Measurements from ENCODE around the gene SCN1B.

Gene SCN1B

GRCh38 chr19:35065574-35065973 lies 35.3 kb downstream of the SCN1B start:
- H3K27ac ChIP-seq (ENCODE audit: low read length): no peak overlapping the region
- WGBS (ENCODE audit: insufficient coverage, insufficient read length): no CpG with 5 or more reads among the region's 10 CpGs
- DNase-seq (ENCODE audit: low read depth, low spot score): no peak
- no peaks in the 10 kb centered on the region for H3K9me3 ChIP-seq (ENCODE audit: control insufficient read depth, insufficient read depth, low read length)
- H3K27me3 ChIP-seq (ENCODE audit: control insufficient read depth, insufficient read depth, low read length): no peaks in the 10 kb centered on the region
- no peaks in the 10 kb centered on the region for H3K36me3 ChIP-seq (ENCODE audit: control insufficient read depth, insufficient read depth, low read length)
- H3K4me3 ChIP-seq (ENCODE audit: low read length): no peak overlapping the region
- H3K4me1 ChIP-seq (ENCODE audit: control insufficient read depth, insufficient read depth, low read length): peaks cover 3% of the 10 kb centered on the region

- no peaks in the 10 kb centered on the region for H3K36me3 ChIP-seq (ENCODE audit: control insufficient read depth, insufficient read depth, low read length)
- no CpG with 5 or more reads among the region's 15 CpGs for WGBS (ENCODE audit: insufficient coverage, insufficient read length)
- no peak overlapping the region for H3K27ac ChIP-seq (ENCODE audit: low read length)
- DNase-seq (ENCODE audit: low read depth, low spot score): no peak
- no peaks in the 10 kb centered on the region for H3K27me3 ChIP-seq (ENCODE audit: control insufficient read depth, insufficient read depth, low read length)
- H3K4me3 ChIP-seq (ENCODE audit: low read length): no peak overlapping the region
- H3K4me1 ChIP-seq (ENCODE audit: control insufficient read depth, insufficient read depth, low read length): peaks cover 3% of the 10 kb centered on the region
- no peaks in the 10 kb centered on the region for H3K9me3 ChIP-seq (ENCODE audit: control insufficient read depth, insufficient read depth, low read length)
These were observed 35.9 kb downstream of the SCN1B start for GRCh38 chr19:35066121-35066520.

DNA sequence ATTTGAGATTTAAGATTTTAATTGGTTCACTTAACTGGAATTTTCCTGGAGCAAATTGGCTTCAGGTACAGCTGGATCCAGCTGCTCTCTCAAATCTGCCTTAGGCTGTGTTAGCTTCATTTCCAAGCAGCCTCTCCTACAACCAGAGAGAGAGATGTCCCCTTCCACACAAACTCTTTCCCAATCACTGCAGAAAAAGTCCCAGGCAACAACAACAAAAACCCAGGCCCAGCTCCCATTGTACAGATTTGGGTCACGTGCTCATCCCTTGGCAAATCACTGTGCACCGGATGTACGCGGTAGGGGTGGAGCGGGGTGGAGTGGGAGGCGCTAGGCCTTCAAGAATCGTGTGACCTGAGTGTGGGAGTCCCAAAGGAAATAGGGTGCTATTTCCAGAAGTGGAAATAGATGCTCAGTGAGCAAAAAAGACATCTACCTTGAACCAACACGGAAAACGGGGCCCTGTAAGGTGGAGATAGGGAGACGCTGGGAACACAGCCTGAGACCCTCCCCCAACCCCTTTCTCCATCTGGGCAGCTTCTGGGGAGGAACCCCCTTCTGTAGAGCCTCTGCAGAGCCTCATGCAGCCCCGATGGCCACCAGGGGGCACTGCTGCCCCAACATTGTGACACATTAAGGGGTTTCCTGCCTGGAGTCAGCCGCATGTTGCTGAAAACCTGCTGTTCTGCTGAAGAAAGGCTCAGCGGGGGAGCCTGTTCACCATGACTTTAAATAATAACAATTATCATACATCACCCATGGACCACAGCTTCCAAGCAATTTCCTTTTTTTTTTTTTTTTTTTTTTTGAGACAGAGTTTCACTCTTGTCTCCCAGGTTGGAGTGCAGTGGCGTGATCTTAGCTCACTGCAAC lies 36.7 kb downstream of the SCN1B start:
- Histone ChIP-seq H3K36me3 (ENCODE audit: control insufficient read depth, insufficient read depth, low read length) (no peaks in the 10 kb centered on the region), H3K27me3 (ENCODE audit: control insufficient read depth, insufficient read depth, low read length) (no peaks in the 10 kb centered on the region), H3K27ac (ENCODE audit: low read length) (no peak overlapping the region), H3K4me3 (ENCODE audit: low read length) (no peak overlapping the region), H3K4me1 (ENCODE audit: control insufficient read depth, insufficient read depth, low read length) (peaks cover 3% of the 10 kb centered on the region), H3K9me3 (ENCODE audit: control insufficient read depth, insufficient read depth, low read length) (no peaks in the 10 kb centered on the region)
- WGBS (ENCODE audit: insufficient coverage, insufficient read length): no CpG with 5 or more reads among the region's 14 CpGs
- DNase-seq (ENCODE audit: low read depth, low spot score): peak; percentile 96

GRCh38 chr19:35068941-35069634 lies 38.8 kb downstream of the SCN1B start:
- DNase-seq (ENCODE audit: low read depth, low spot score): no peak
- Histone ChIP-seq H3K36me3 (ENCODE audit: control insufficient read depth, insufficient read depth, low read length) (no peaks in the 10 kb centered on the region), H3K27ac (ENCODE audit: low read length) (no peak overlapping the region), H3K4me3 (ENCODE audit: low read length) (no peak overlapping the region), H3K27me3 (ENCODE audit: control insufficient read depth, insufficient read depth, low read length) (no peaks in the 10 kb centered on the region), H3K9me3 (ENCODE audit: control insufficient read depth, insufficient read depth, low read length) (no peaks in the 10 kb centered on the region), H3K4me1 (ENCODE audit: control insufficient read depth, insufficient read depth, low read length) (peaks cover 3% of the 10 kb centered on the region)
- no CpG with 5 or more reads among the region's 10 CpGs for WGBS (ENCODE audit: insufficient coverage, insufficient read length)

- Histone ChIP-seq H3K27me3 (ENCODE audit: control insufficient read depth, insufficient read depth, low read length) (no peaks in the 10 kb centered on the region), H3K27ac (ENCODE audit: low read length) (no peak overlapping the region), H3K36me3 (ENCODE audit: control insufficient read depth, insufficient read depth, low read length) (no peaks in the 10 kb centered on the region)
These were observed 39.4 kb downstream of the SCN1B start for GRCh38 chr19:35069696-35070095.

GRCh38 chr19:35070471-35070870 lies 40.2 kb downstream of the SCN1B start:
- Histone ChIP-seq H3K4me1 (ENCODE audit: control insufficient read depth, insufficient read depth, low read length) (peaks cover 3% of the 10 kb centered on the region), H3K36me3 (ENCODE audit: control insufficient read depth, insufficient read depth, low read length) (no peaks in the 10 kb centered on the region), H3K9me3 (ENCODE audit: control insufficient read depth, insufficient read depth, low read length) (no peaks in the 10 kb centered on the region), H3K4me3 (ENCODE audit: low read length) (no peak overlapping the region), H3K27ac (ENCODE audit: low read length) (no peak overlapping the region), H3K27me3 (ENCODE audit: control insufficient read depth, insufficient read depth, low read length) (no peaks in the 10 kb centered on the region)
- WGBS (ENCODE audit: insufficient coverage, insufficient read length): no CpG with 5 or more reads among the region's 3 CpGs
- no peak for DNase-seq (ENCODE audit: low read depth, low spot score)

More at GRCh38 chr19:35069696-35070095, 39.4 kb downstream of the SCN1B start:
- no peaks in the 10 kb centered on the region for H3K9me3 ChIP-seq (ENCODE audit: control insufficient read depth, insufficient read depth, low read length)
- no CpG with 5 or more reads among the region's 1 CpG for WGBS (ENCODE audit: insufficient coverage, insufficient read length)
- no peak overlapping the region for H3K4me3 ChIP-seq (ENCODE audit: low read length)
- no peak for DNase-seq (ENCODE audit: low read depth, low spot score)
- peaks cover 3% of the 10 kb centered on the region for H3K4me1 ChIP-seq (ENCODE audit: control insufficient read depth, insufficient read depth, low read length)

DNA sequence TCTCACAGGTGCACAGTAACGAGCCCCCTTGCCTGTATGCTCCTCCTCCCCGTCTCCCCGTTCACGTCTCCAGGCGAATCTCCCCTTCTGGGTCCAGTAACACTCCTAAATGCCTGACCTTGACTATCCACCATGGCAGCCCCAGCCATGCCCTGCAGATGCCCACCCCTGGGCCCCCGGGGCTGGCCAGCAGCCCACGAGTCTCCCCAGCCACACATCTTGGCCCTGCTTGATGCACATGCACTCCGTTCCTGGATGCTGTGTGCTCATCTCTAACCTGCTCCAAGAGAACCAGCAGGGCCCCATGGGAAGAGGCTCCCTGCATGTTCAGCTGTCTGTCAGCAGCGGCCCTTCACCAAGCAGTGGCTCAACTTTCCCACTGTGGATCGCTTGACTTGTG lies 43.2 kb downstream of the SCN1B start:
- Histone ChIP-seq H3K9me3 (ENCODE audit: control insufficient read depth, insufficient read depth, low read length) (no peaks in the 10 kb centered on the region), H3K27ac (ENCODE audit: low read length) (no peak overlapping the region), H3K36me3 (ENCODE audit: control insufficient read depth, insufficient read depth, low read length) (no peaks in the 10 kb centered on the region), H3K4me1 (ENCODE audit: control insufficient read depth, insufficient read depth, low read length) (peaks cover 1% of the 10 kb centered on the region; the same call in 1 of the 2 replicates), H3K4me3 (ENCODE audit: low read length) (no peak overlapping the region), H3K27me3 (ENCODE audit: control insufficient read depth, insufficient read depth, low read length) (no peaks in the 10 kb centered on the region)
- no CpG with 5 or more reads among the region's 10 CpGs for WGBS (ENCODE audit: insufficient coverage, insufficient read length)
- DNase-seq (ENCODE audit: low read depth, low spot score): no peak

DNA sequence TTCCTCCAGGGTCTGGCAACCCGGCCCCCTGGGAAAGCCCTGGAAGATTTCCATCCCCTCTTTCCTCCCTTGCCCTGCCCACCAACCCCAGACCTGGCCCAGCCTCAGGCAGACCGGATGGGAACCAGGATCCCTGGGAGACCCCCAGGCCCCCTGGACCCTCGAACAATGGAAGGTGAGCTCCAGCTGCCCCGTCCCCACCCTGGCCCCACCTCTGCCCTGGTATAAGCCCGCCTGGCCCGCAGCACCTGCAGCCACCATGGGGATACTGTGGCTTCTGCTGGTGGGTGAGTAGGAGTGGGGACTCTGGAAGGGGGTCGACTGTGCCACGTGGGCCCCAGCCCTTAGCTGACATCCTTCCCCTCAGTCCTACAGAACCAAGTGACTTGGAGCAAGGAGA lies 43.7 kb downstream of the SCN1B start:
- DNase-seq (ENCODE audit: low read depth, low spot score): no peak
- H3K4me1 ChIP-seq (ENCODE audit: control insufficient read depth, insufficient read depth, low read length): peaks cover 1% of the 10 kb centered on the region; the same call in 1 of the 2 replicates
- no peak overlapping the region for H3K27ac ChIP-seq (ENCODE audit: low read length)
- WGBS (ENCODE audit: insufficient coverage, insufficient read length): no CpG with 5 or more reads among the region's 8 CpGs
- no peak overlapping the region for H3K4me3 ChIP-seq (ENCODE audit: low read length)
- H3K36me3 ChIP-seq (ENCODE audit: control insufficient read depth, insufficient read depth, low read length): no peaks in the 10 kb centered on the region
- H3K27me3 ChIP-seq (ENCODE audit: control insufficient read depth, insufficient read depth, low read length): no peaks in the 10 kb centered on the region
- H3K9me3 ChIP-seq (ENCODE audit: control insufficient read depth, insufficient read depth, low read length): no peaks in the 10 kb centered on the region

- Histone ChIP-seq H3K4me3 (ENCODE audit: low read length) (no peak overlapping the region), H3K27ac (ENCODE audit: low read length) (no peak overlapping the region), H3K9me3 (ENCODE audit: control insufficient read depth, insufficient read depth, low read length) (no peaks in the 10 kb centered on the region), H3K36me3 (ENCODE audit: control insufficient read depth, insufficient read depth, low read length) (no peaks in the 10 kb centered on the region), H3K4me1 (ENCODE audit: control insufficient read depth, insufficient read depth, low read length) (no peaks in the 10 kb centered on the region; the same call in 1 of the 2 replicates), H3K27me3 (ENCODE audit: control insufficient read depth, insufficient read depth, low read length) (no peaks in the 10 kb centered on the region)
- WGBS (ENCODE audit: insufficient coverage, insufficient read length): no CpG with 5 or more reads among the region's 21 CpGs
- DNase-seq (ENCODE audit: low read depth, low spot score): no peak
These were observed 44.3 kb downstream of the SCN1B start for GRCh38 chr19:35074426-35075201.
